Fibroblast of skin of left biceps (primary cell): ENCODE measurements around the gene ADCY5.
A peak's percentile ranks its signal among the peaks of the same experiment; 100 is the strongest.
"Not testable (repeated sequence)": the region's sequence is repeated elsewhere in the genome, so short reads cannot be mapped to it uniquely, and the experiment has no call there.

Source experiments
- DNase-seq, 2 experiments: peaks; one replicate each; pipeline ENCODE4 v3.0.0-alpha.2; 2013; ENCODE audit warnings: low read depth in 2 of 2

ADCY5 gene

DNA sequence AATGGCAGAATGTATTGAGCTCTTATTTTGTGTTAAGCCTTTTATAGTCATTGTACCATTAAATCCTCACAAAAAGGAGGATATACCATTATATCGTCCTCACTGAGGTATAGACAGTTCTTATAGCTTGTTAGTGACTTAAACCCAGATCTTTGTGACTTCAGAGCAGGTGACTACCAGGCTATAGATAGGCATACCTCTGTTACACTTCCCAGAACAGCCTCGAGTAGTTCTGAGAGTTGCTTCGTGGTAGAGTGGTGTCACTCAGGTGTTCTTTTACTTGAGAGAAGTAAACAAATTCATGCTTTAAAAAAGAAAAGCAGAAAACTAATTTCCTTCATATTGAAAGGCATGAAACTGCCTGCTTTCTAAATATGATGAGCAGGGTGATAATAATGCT is 187.2 kb downstream of the ADCY5 start:
- no peak for DNase-seq

- peak; percentile 13 to 24 for DNase-seq
These were observed 190.0 kb downstream of the ADCY5 start for GRCh38 chr3:123258811-123259420.

GRCh38 chr3:123258359-123258758 is 190.5 kb downstream of the ADCY5 start:
- DNase-seq = no peak

DNA sequence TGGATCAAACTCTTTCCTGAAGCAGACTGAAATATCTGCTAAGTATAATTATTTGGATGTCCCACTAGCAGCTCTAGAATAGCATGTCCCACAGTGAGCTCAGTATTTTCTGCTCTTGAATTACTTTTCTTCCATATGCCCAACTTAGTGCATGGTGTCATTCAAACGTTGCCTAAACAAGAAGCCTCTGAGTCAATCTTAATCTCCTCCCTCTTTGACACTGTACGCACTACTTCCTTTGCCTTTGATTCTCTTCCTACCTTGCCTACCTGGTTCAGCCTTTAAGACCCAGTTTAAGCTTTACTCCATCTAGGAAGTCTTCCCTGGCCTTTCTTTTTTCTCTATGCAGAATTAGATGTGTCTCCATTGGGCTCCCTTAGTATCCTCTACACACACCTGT is 192.6 kb downstream of the ADCY5 start:
- DNase-seq = no peak

GRCh38 chr3:123246866-123247265 is 202.0 kb downstream of the ADCY5 start:
- DNase-seq = no peak

DNA sequence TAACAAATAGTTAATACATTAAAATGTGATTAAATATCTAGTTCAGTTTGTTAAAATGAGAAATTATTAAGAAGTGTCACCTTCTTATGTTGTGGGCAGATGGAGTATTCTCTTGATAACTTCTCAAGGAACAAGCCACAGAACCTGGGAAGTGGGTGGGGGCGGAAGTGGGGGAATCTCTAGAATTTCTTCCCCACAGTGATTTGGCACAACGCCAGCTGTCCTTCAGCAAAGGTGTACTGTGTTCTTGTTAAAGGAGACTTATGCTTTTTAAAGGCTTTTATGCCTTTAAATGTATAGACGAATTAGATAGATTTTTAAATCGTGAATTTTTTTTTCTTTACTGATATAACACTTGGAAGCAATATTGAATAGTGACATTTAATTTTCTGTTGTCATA is 204.8 kb downstream of the ADCY5 start:
- no peak for DNase-seq

DNA sequence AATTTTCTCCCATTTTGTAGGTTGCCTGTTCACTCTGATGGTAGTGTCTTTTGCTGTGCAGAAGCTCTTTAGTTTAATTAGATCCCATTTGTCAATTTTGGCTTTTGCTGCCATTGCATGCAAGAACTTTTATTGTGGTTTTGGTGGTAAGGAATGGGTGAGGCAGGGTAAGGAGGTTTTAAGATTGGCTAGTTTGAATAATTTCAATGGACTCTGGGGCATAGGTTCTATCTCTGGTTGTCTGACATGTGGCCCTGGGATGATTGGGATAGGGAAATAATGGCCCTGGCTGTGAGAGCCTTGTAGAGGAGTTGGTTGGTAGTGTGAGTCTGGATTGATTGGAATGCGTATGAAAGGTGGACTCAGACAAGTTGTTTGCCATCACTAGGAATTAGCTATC is 209.1 kb downstream of the ADCY5 start:
- DNase-seq = no peak

GRCh38 chr3:123239186-123239585 is 209.7 kb downstream of the ADCY5 start:
- not testable (repeated sequence) for DNase-seq

GRCh38 chr3:123236902-123237301 is 212.0 kb downstream of the ADCY5 start:
- DNase-seq = no peak
